Thyroid gland (tissue), 4 donors: Measurements from ENCODE around the gene INPP5A. TPM values are rescaled to one million over a fixed set of nuclear protein-coding genes. Genes with fewer than 3 reads are reported as not detected.
"Not testable (repeated sequence)": the region's sequence is repeated elsewhere in the genome, so short reads cannot be mapped to it uniquely, and the experiment has no call there.

ENCODE experiments used
- DNase-seq, 2 donors: peaks; one replicate each; pipeline ENCODE4 v3.0.0-alpha.2; 2019
- H3K27ac ChIP-seq, 3 donors: fragments of 200-600 bp; sonication (generic); 1 replicate in 2 of 3; 2 replicates in 1 of 3; pipeline ENCODE4 v1.5.1; 2016 to 2019; ENCODE audit warnings: mild to moderate bottlenecking in 1 of 3, moderate library complexity in 1 of 3
- H3K27me3 ChIP-seq: fragments of 200-600 bp; sonication (generic); one replicate; pipeline ENCODE4 v1.5.1; 2019
- H3K36me3 ChIP-seq, 2 donors: fragments of 200-600 bp; sonication (generic); one replicate each; pipeline ENCODE4 v1.5.1; 2016 to 2019
- H3K4me1 ChIP-seq, 2 donors: fragments of 200-600 bp; sonication (generic); one replicate each; pipeline ENCODE4 v1.5.1; 2017 to 2019
- H3K4me3 ChIP-seq, 3 donors: fragments of 200-600 bp; sonication (generic); replicated peaks in 1 of 3; 1 replicate in 2 of 3; 2 replicates in 1 of 3; pipeline ENCODE4 v1.5.1; 2016; ENCODE audit warnings: mild to moderate bottlenecking in 1 of 3
- H3K9me3 ChIP-seq: fragments of 200-600 bp; sonication (generic); one replicate; pipeline ENCODE4 v1.5.1; 2017
- POLR2A ChIP-seq, 2 donors: fragments of 450-650 bp; IDR thresholded peaks; one replicate each; pipeline ENCODE4 v1.6.1; 2017; ENCODE audit warnings: antibody characterized with exemption in 2 of 2, mild to moderate bottlenecking in 2 of 2, moderate library complexity in 1 of 2
- WGBS, 2 donors: methylation state at CpG; one replicate each; pipeline ENCODE4 v1.1.5; 2017; 5-methylcytosine and 5-hydroxymethylcytosine counted together
- intact Hi-C: fragments of 100-400 bp; cut with DNase I; formaldehyde crosslinking; loops from one replicate; pipeline ENCODE4 v1.15.1; 2023
- total RNA-seq, 4 donors: library from RNA; depleted of rRNA; stranded (reverse); fragments of >200 nt; gene quantifications; one replicate each; pipeline ENCODE4 v1.2.3, GENCODE V29; 2016
- TF ChIP-seq, protein P1 (sequence below), 6 experiments: fragments of 200-600 bp in 3 of 6; fragments of 450-650 bp in 3 of 6; sonication (generic) in 3 of 6; IDR thresholded peaks; one replicate each; pipeline ENCODE4 v1.5.1; 2016 to 2019; ENCODE audit warnings: antibody characterized with exemption in 6 of 6, mild to moderate bottlenecking in 2 of 6, inconsistent platforms in 1 of 6, moderate library complexity in 1 of 6

Gene INPP5A
- total RNA-seq, 4 donors from 2014 or later, result 30.4 to 75.8 (median 41.1) TPM

GRCh38 chr10:132820056-132820455 is 282.5 kb downstream of the INPP5A start:
- 94 to 95% methylated on average over 13 of the region's 13 CpGs for WGBS, 2 donors
- no peak for TF ChIP-seq POLR2A (IDR thresholded peaks at IDR 0.05)
- TF ChIP-seq, protein P1, sequence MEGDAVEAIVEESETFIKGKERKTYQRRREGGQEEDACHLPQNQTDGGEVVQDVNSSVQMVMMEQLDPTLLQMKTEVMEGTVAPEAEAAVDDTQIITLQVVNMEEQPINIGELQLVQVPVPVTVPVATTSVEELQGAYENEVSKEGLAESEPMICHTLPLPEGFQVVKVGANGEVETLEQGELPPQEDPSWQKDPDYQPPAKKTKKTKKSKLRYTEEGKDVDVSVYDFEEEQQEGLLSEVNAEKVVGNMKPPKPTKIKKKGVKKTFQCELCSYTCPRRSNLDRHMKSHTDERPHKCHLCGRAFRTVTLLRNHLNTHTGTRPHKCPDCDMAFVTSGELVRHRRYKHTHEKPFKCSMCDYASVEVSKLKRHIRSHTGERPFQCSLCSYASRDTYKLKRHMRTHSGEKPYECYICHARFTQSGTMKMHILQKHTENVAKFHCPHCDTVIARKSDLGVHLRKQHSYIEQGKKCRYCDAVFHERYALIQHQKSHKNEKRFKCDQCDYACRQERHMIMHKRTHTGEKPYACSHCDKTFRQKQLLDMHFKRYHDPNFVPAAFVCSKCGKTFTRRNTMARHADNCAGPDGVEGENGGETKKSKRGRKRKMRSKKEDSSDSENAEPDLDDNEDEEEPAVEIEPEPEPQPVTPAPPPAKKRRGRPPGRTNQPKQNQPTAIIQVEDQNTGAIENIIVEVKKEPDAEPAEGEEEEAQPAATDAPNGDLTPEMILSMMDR (IDR thresholded peaks at IDR 0.05), result no peak
- Histone ChIP-seq H3K4me3 (no peak overlapping the region), H3K4me1 (no peaks in the 10 kb centered on the region), H3K27me3 (no peaks in the 10 kb centered on the region), H3K36me3 (no peaks in the 10 kb centered on the region), H3K27ac (no peak overlapping the region), H3K9me3 (no peaks in the 10 kb centered on the region)
- no peak for DNase-seq
- intact Hi-C loops, result no loop called here

GRCh38 chr10:132825783-132826523 is 288.4 kb downstream of the INPP5A start:
- H3K27me3 ChIP-seq, intact Hi-C loops, H3K36me3 ChIP-seq, DNase-seq, H3K9me3 ChIP-seq, H3K4me3 ChIP-seq, H3K27ac ChIP-seq, H3K4me1 ChIP-seq: not testable (repeated sequence)
- WGBS, 2 donors, result 89 to 96% methylated on average over 14 to 34 of the region's 34 CpGs

DNA sequence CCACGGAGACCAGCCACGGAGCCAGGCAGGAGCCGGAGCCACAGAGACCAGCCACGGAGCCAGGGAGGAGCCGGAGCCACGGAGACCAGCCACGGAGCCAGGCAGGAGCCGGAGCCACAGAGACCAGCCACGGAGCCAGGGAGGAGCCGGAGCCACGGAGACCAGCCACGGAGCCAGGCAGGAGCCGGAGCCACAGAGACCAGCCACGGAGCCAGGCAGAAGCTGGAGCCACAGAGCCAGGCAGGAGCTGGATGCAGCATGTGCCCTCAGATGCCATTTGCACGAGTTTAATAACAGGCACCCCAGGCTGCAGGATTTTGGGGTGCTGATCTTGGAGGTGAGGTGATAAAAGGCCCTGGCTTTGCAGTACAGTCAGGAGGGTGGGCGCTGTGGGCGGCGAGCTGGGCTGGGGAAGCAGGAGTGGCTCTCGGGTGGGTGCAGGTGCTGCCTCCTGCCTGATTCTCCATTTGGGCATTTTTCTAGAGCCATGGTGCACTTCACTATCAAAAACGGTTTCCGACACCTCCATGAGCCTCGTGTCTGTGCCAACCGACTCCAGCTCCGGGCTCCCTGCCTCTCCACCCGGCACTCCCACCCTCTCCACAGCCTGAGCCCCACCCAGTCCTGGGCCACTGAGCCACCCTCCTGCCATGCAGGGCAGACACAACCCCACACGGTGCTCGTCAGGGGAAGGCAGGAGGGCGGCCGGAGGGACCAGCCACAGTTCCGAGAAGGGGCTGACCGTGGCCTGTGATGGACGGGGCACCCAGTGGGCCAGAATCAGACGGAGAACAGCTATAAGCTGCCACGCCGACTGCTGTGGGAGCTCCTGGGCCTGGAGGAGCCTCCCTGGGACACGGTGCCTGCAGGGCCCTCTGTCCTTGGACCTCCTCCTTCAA is 289.2 kb downstream of the INPP5A start:
- H3K4me3 ChIP-seq, result no peak overlapping the region
- H3K27ac ChIP-seq, result no peak overlapping the region
- no peak for TF ChIP-seq POLR2A (IDR thresholded peaks at IDR 0.05)
- TF ChIP-seq, protein P1 (IDR thresholded peaks at IDR 0.05), result no peak
- intact Hi-C loops, result no loop called here
- H3K4me1 ChIP-seq, result no peaks in the 10 kb centered on the region
- DNase-seq, result no peak
- no peaks in the 10 kb centered on the region for H3K27me3 ChIP-seq
- 91 to 96% methylated on average over 24 to 32 of the region's 36 CpGs for WGBS, 2 donors
- no peaks in the 10 kb centered on the region for H3K9me3 ChIP-seq
- H3K36me3 ChIP-seq, result no peaks in the 10 kb centered on the region

- Histone ChIP-seq H3K27ac (no peak overlapping the region), H3K4me3 (no peak overlapping the region)
- TF ChIP-seq, protein P1 (IDR thresholded peaks at IDR 0.05), result no peak
- TF ChIP-seq POLR2A (IDR thresholded peaks at IDR 0.05), result no peak
Observed at GRCh38 chr10:132827423-132827789, 289.8 kb downstream of the INPP5A start.

GRCh38 chr10:132827861-132828539 is 290.4 kb downstream of the INPP5A start:
- Histone ChIP-seq H3K4me1 (no peaks in the 10 kb centered on the region), H3K27me3 (no peaks in the 10 kb centered on the region), H3K36me3 (no peaks in the 10 kb centered on the region), H3K9me3 (no peaks in the 10 kb centered on the region), H3K27ac (no peak overlapping the region), H3K4me3 (no peak overlapping the region)
- 92 to 93% methylated on average over 29 of the region's 29 CpGs for WGBS, 2 donors
- TF ChIP-seq, protein P1 (IDR thresholded peaks at IDR 0.05), result no peak
- TF ChIP-seq POLR2A (IDR thresholded peaks at IDR 0.05), result no peak
- intact Hi-C loops, result no loop called here
- no peak for DNase-seq

More at GRCh38 chr10:132827423-132827789, 289.8 kb downstream of the INPP5A start:
- H3K4me1 ChIP-seq, result no peaks in the 10 kb centered on the region
- intact Hi-C loops, result no loop called here
- WGBS, 2 donors, result 80 to 93% methylated on average over 9 to 12 of the region's 13 CpGs
- H3K36me3 ChIP-seq, result no peaks in the 10 kb centered on the region
- DNase-seq, result no peak
- H3K9me3 ChIP-seq, result no peaks in the 10 kb centered on the region
- H3K27me3 ChIP-seq, result no peaks in the 10 kb centered on the region
